HCT116 (cell line): Measurements from ENCODE around the gene CYP11A1. TPM values are rescaled to one million over a fixed set of nuclear protein-coding genes. Genes with fewer than 3 reads are reported as not detected.

ENCODE experiments used
- ATAC-seq: fragments of 200-7000 bp; cut with Tn5 transposase; 2 replicates; pipeline ENCODE4 v1.9.1; 2020; ENCODE audit warnings: mild to moderate bottlenecking, moderate library complexity
- BruUV-seq: library from RNA; stranded (reverse); fragments of 400-500 nt; replicated peaks from 2 replicates; lab custom pipeline; 2021; lab: Mats Ljungman, UMichigan
- CTCF ChIA-PET: fragments of 300-600 bp; sonication (Branson Sonifier 250); formaldehyde crosslinking; loops from one replicate; lab custom pipeline; 2021; ENCODE audit warnings: antibody characterized with exemption; lab: Charles Lee
- POLR2A ChIA-PET: fragments of 300-600, 350-600 bp; sonication (Branson Sonifier 250); formaldehyde crosslinking; loops from one replicate; lab custom pipeline; 2021; ENCODE audit warnings: antibody characterized with exemption; lab: Charles Lee
- RAD21 ChIA-PET, 2 experiments: fragments of 300-600 bp; sonication (Branson Sonifier 250); formaldehyde crosslinking; loops; one replicate each; lab custom pipeline; 2023; ENCODE audit warnings: low total read pairs in 2 of 2; ENCODE audit not compliant: uncharacterized antibody in 2 of 2, unreplicated experiment in 2 of 2, low non-redundant PET in 1 of 2; lab: Charles Lee
- DNase-seq: peaks from one replicate; pipeline ENCODE4 v3.0.0-alpha.2; 2010; ENCODE audit warnings: low read depth, low spot score
- H2AFZ ChIP-seq: fragments of 200-600 bp; shearing (Covaris generic), sonication (generic); 2 replicates; pipeline ENCODE4 v1.6.1; 2017; ENCODE audit warnings: low read depth, mixed run types, mixed read lengths, antibody characterized with exemption, low read length; ENCODE audit not compliant: poor library complexity, severe bottlenecking
- H3K27ac ChIP-seq: 2 replicates; pipeline ENCODE4 v1.5.1; 2012; ENCODE audit warnings: low read depth, low read length
- H3K27me3 ChIP-seq: fragments of 200-600 bp; sonication (generic); 2 replicates; pipeline ENCODE4 v1.6.1; 2016; ENCODE audit warnings: mixed run types, low read length, mixed read lengths; ENCODE audit not compliant: insufficient read depth
- H3K36me3 ChIP-seq, 2 experiments: fragments of 200-500 bp in 1 of 2; fragments of 200-600 bp in 1 of 2; sonication (Bioruptor generic) in 1 of 2; sonication (generic) in 1 of 2; 2 replicates each; pipeline versions ENCODE4 v1.5.1 to v1.6.1; 2014 to 2016; ENCODE audit warnings: low read length in 2 of 2, inconsistent platforms in 1 of 2, mixed read lengths in 1 of 2, mixed run types in 1 of 2; ENCODE audit not compliant: insufficient read depth in 2 of 2, control insufficient read depth in 1 of 2
- H3K4me1 ChIP-seq, 2 experiments: fragments of 200-600 bp in 1 of 2; sonication (generic) in 1 of 2; 2 replicates each; pipeline versions ENCODE4 v1.5.1 to v1.6.1; 2012 to 2017; ENCODE audit warnings: low read length in 2 of 2, inconsistent platforms in 1 of 2, mild to moderate bottlenecking in 1 of 2, mixed read lengths in 1 of 2, mixed run types in 1 of 2, moderate library complexity in 1 of 2; ENCODE audit not compliant: insufficient read depth in 2 of 2, control insufficient read depth in 1 of 2
- H3K4me2 ChIP-seq: fragments of 200-600 bp; sonication (generic); 2 replicates; pipeline ENCODE4 v1.6.1; 2017; ENCODE audit warnings: mixed run types, low read length, mixed read lengths
- H3K4me3 ChIP-seq, 2 experiments: fragments of 200-600 bp in 1 of 2; sonication (generic) in 1 of 2; replicated peaks in 1 of 2; 2 replicates each; pipeline ENCODE4 v1.5.1; 2011 to 2016; ENCODE audit warnings: low read length in 2 of 2, control low read depth in 1 of 2, low read depth in 1 of 2, mild to moderate bottlenecking in 1 of 2, mixed read lengths in 1 of 2, mixed run types in 1 of 2
- H3K79me2 ChIP-seq: fragments of 200-600 bp; sonication (generic); 2 replicates; pipeline ENCODE4 v1.6.1; 2017; ENCODE audit warnings: mild to moderate bottlenecking, mixed run types, low read length, moderate library complexity, mixed read lengths; ENCODE audit not compliant: insufficient read depth
- H3K9ac ChIP-seq: fragments of 200-600 bp; sonication (generic); 2 replicates; pipeline ENCODE4 v1.6.1; 2016; ENCODE audit warnings: low read length, mixed read lengths
- H3K9me2 ChIP-seq: fragments of 200-600 bp; sonication (generic), shearing (Covaris generic); 2 replicates; pipeline ENCODE4 v1.6.1; 2017; ENCODE audit warnings: mixed run types, mild to moderate bottlenecking, moderate library complexity; ENCODE audit not compliant: insufficient read depth
- H3K9me3 ChIP-seq, 2 experiments: fragments of 200-500 bp in 1 of 2; fragments of 200-600 bp in 1 of 2; sonication (Bioruptor generic) in 1 of 2; sonication (generic) in 1 of 2; 2 replicates each; pipeline ENCODE4 v1.6.1; 2014 to 2017; ENCODE audit warnings: low read length in 2 of 2, mixed read lengths in 2 of 2, inconsistent platforms in 1 of 2, low read depth in 1 of 2, mild to moderate bottlenecking in 1 of 2, mixed run types in 1 of 2, moderate library complexity in 1 of 2; ENCODE audit not compliant: control insufficient read depth in 1 of 2, insufficient read depth in 1 of 2
- H4K20me1 ChIP-seq: fragments of 200-600 bp; sonication (generic), shearing (Covaris generic); 2 replicates; pipeline ENCODE4 v1.6.1; 2017; ENCODE audit warnings: mixed run types, mild to moderate bottlenecking, moderate library complexity; ENCODE audit not compliant: insufficient read depth
- CBX3 ChIP-seq: IDR thresholded peaks from 2 replicates; pipeline ENCODE4 v1.6.1; 2012; ENCODE audit warnings: low read depth
- CEBPB ChIP-seq: IDR thresholded peaks from 2 replicates; pipeline ENCODE4 v1.6.1; 2012; ENCODE audit warnings: low read depth
- EGR1 ChIP-seq: IDR thresholded peaks from 2 replicates; pipeline ENCODE4 v1.6.1; 2012; ENCODE audit warnings: low read depth
- ELF1 ChIP-seq: IDR thresholded peaks from 2 replicates; pipeline ENCODE4 v1.6.1; 2012; ENCODE audit warnings: low read depth, borderline replicate concordance
- EZH2 ChIP-seq: fragments of 200-600 bp; sonication (generic); IDR thresholded peaks from 2 replicates; pipeline ENCODE4 v1.6.1; 2017; ENCODE audit warnings: antibody characterized with exemption, mixed run types
- FOSL1 ChIP-seq: IDR thresholded peaks from 2 replicates; pipeline ENCODE4 v1.6.1; 2012; ENCODE audit warnings: low read depth
- JUND ChIP-seq: IDR thresholded peaks from 2 replicates; pipeline ENCODE4 v1.6.1; 2012
- POLR2A ChIP-seq: IDR thresholded peaks from 2 replicates; pipeline ENCODE4 v1.7.0; 2011; ENCODE audit warnings: borderline replicate concordance; ENCODE audit not compliant: insufficient read depth, insufficient read length; ENCODE audit errors: extremely low read depth
- SIN3A ChIP-seq: IDR thresholded peaks from 2 replicates; pipeline ENCODE4 v1.6.1; 2012; ENCODE audit warnings: low read depth
- SP1 ChIP-seq: IDR thresholded peaks from 2 replicates; pipeline ENCODE4 v1.6.1; 2012; ENCODE audit warnings: low read depth
- YY1 ChIP-seq: IDR thresholded peaks from 2 replicates; pipeline ENCODE4 v1.6.1; 2011; ENCODE audit warnings: low read length, low read depth, moderate library complexity, mild to moderate bottlenecking; ENCODE audit not compliant: insufficient replicate concordance; ENCODE audit errors: extremely low read depth
- ZFX ChIP-seq: fragments of 450-650 bp; IDR thresholded peaks from 2 replicates; pipeline ENCODE4 v1.6.1; 2017
- ZNF274 ChIP-seq: fragments of 200-500 bp; sonication (Bioruptor generic); IDR thresholded peaks from 2 replicates; pipeline ENCODE4 v1.6.1; 2014; ENCODE audit warnings: mild to moderate bottlenecking, low read depth, low read length, inconsistent platforms
- intact Hi-C: fragments of 100-400 bp; cut with micrococcal nuclease; formaldehyde crosslinking; loops from 2 replicates; pipeline ENCODE4 v1.10.0; 2022
- total RNA-seq: library from RNA; stranded (reverse); gene quantifications from one replicate; pipeline ENCODE4 v1.2.1, GENCODE V29; 2021; ENCODE audit not compliant: unreplicated experiment
- TF ChIP-seq, protein P1 (sequence below), 3 experiments: fragments of 200-600 bp in 1 of 3; sonication (generic) in 1 of 3; IDR thresholded peaks in 2 of 3; conservative IDR thresholded peaks in 1 of 3; 2 replicates each; pipeline ENCODE4 v1.5.1; 2012 to 2017; ENCODE audit warnings: low read depth in 2 of 3, low read length in 2 of 3, antibody characterized with exemption in 1 of 3, borderline replicate concordance in 1 of 3, control low read depth in 1 of 3, mild to moderate bottlenecking in 1 of 3, mixed read lengths in 1 of 3, mixed run types in 1 of 3, moderate library complexity in 1 of 3; ENCODE audit not compliant: insufficient read depth in 1 of 3
- TF ChIP-seq, protein P2 (sequence below): IDR thresholded peaks from 2 replicates; pipeline ENCODE4 v1.6.1; 2012
- TF ChIP-seq, protein P3 (sequence below): IDR thresholded peaks from 2 replicates; pipeline ENCODE4 v1.6.1; 2011; ENCODE audit warnings: mild to moderate bottlenecking, low read length, moderate library complexity; ENCODE audit not compliant: insufficient replicate concordance; ENCODE audit errors: extremely low read depth

CYP11A1 gene
- total RNA-seq, 1 experiment from 2014 or later = 0.57 TPM

DNA sequence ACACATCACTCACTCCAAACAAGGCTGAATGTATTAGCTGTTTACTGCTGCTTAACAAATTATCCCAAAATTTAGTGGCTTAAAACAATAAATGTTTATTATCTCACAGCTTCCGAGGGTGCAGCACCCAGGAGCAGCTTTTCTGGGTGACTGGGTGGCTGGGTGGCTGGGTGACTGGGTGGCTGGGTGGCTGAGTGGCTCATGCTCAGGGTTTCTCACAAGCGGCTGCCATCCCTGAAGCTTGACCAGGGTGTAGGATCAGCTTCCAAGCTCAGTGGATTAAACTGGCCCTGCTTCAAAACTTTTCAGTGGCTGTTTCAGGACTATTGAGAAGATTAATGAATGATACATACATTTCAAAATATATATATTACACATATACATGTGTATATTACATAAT lies 2.3 kb upstream of the CYP11A1 start:
- intact Hi-C loops = loop anchor here (10.0 kb wide), 1 partner anchor 615 kb away; no protein-coding TSS in a partner anchor
- Histone ChIP-seq H3K27ac (no peak overlapping the region), H3K27me3 (peaks cover 14% of the 10 kb centered on the region), H3K9ac (no peak overlapping the region), H3K36me3 (no peaks in the 10 kb centered on the region)
- ATAC-seq = no peak
- TF ChIP-seq JUND (no peak), SP1 (no peak), ZFX (no peak), EGR1 (no peak), SIN3A (no peak)
- TF ChIP-seq, protein P1, sequence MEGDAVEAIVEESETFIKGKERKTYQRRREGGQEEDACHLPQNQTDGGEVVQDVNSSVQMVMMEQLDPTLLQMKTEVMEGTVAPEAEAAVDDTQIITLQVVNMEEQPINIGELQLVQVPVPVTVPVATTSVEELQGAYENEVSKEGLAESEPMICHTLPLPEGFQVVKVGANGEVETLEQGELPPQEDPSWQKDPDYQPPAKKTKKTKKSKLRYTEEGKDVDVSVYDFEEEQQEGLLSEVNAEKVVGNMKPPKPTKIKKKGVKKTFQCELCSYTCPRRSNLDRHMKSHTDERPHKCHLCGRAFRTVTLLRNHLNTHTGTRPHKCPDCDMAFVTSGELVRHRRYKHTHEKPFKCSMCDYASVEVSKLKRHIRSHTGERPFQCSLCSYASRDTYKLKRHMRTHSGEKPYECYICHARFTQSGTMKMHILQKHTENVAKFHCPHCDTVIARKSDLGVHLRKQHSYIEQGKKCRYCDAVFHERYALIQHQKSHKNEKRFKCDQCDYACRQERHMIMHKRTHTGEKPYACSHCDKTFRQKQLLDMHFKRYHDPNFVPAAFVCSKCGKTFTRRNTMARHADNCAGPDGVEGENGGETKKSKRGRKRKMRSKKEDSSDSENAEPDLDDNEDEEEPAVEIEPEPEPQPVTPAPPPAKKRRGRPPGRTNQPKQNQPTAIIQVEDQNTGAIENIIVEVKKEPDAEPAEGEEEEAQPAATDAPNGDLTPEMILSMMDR (IDR thresholded peaks at IDR 0.05 in 2 of 3, conservative IDR thresholded peaks at IDR 0.05 in 1 of 3; ENCODE audit: borderline replicate concordance in 1 of 3, insufficient read depth in 1 of 3, low read depth in 2 of 3, low read length in 2 of 3) = no peak
- TF ChIP-seq, all 23 proteins: peak for 0
- Histone ChIP-seq H3K9me2 (no peaks in the 10 kb centered on the region), H3K4me2 (no peak overlapping the region), H2AFZ (no peak overlapping the region), H3K79me2 (no peaks in the 10 kb centered on the region), H3K4me3 (no peak overlapping the region), H4K20me1 (no peaks in the 10 kb centered on the region), H3K9me3 (no peaks in the 10 kb centered on the region), H3K4me1 (peaks cover 6 to 18% of the 10 kb centered on the region in 2 experiments; a peak in 3 of 4 replicates)
- POLR2A ChIA-PET = no interaction called here
- CTCF ChIA-PET = interaction anchor here (1.5 to 1.7 kb wide), 2 partner anchors 10 to 251 kb away, joined by 3 to 5 read pairs; no protein-coding TSS in a partner anchor
- RAD21 ChIA-PET = no interaction called here
- DNase-seq = no peak
- BruUV-seq = no TSS peak

DNA sequence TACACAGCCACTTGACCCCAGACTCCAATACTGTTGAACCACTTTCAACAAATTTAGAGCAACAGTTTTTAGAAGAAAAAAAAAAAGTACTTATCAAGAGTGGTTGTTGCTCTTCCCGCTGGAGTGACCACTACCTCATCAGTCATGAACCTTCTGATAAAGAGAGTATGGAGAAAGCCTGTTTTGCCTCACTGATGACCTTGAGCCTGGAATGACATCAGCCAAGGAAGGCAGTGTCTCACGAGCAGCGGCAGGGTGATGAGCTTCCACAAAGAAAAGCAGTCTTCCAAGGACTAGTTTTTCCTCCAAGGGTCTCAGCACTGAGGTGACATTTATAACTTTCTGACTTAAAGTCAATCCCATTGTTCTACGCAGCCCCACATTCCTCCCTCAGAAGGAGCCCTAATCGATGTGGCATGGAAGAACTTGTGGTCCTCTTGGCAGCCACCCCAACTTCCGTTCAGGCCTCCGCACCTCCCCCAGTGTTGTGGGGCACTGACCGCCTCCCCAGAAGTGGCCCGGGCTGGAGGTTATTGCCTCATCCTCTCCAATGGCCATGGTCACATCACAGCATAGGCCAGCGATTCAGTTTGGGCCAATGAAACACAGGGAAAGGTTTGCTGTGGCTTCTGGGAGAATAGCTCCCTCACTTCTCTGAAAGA lies 1.8 kb upstream of the CYP11A1 start:
- BruUV-seq = no TSS peak
- Histone ChIP-seq H3K27ac (no peak overlapping the region), H2AFZ (no peak overlapping the region), H3K4me2 (no peak overlapping the region), H3K36me3 (no peaks in the 10 kb centered on the region), H3K9me3 (no peaks in the 10 kb centered on the region), H3K4me3 (no peak overlapping the region), H4K20me1 (no peaks in the 10 kb centered on the region), H3K27me3 (peaks cover 14% of the 10 kb centered on the region), H3K9me2 (no peaks in the 10 kb centered on the region), H3K79me2 (no peaks in the 10 kb centered on the region), H3K4me1 (peaks cover 4 to 12% of the 10 kb centered on the region in 2 experiments; a peak in 2 of 4 replicates), H3K9ac (no peak overlapping the region)
- ATAC-seq = no peak
- CTCF ChIA-PET = interaction anchor here (1.5 to 1.7 kb wide), 2 partner anchors 9 to 252 kb away, joined by 3 to 5 read pairs; no protein-coding TSS in a partner anchor
- intact Hi-C loops = no loop called here
- POLR2A ChIA-PET = no interaction called here
- no peak for DNase-seq
- RAD21 ChIA-PET = no interaction called here
- no peak for TF ChIP-seq ZFX
- no peak for TF ChIP-seq EGR1
- TF ChIP-seq FOSL1 = no peak
- TF ChIP-seq YY1 = no peak
- TF ChIP-seq SIN3A = no peak
- no peak for TF ChIP-seq ELF1
- TF ChIP-seq, protein P2, sequence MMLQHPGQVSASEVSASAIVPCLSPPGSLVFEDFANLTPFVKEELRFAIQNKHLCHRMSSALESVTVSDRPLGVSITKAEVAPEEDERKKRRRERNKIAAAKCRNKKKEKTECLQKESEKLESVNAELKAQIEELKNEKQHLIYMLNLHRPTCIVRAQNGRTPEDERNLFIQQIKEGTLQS = no peak
- TF ChIP-seq SP1 = no peak
- no peak for TF ChIP-seq JUND
- TF ChIP-seq EZH2 = no peak
- TF ChIP-seq POLR2A = no peak
- TF ChIP-seq ZNF274 = no peak
- TF ChIP-seq, protein P3, sequence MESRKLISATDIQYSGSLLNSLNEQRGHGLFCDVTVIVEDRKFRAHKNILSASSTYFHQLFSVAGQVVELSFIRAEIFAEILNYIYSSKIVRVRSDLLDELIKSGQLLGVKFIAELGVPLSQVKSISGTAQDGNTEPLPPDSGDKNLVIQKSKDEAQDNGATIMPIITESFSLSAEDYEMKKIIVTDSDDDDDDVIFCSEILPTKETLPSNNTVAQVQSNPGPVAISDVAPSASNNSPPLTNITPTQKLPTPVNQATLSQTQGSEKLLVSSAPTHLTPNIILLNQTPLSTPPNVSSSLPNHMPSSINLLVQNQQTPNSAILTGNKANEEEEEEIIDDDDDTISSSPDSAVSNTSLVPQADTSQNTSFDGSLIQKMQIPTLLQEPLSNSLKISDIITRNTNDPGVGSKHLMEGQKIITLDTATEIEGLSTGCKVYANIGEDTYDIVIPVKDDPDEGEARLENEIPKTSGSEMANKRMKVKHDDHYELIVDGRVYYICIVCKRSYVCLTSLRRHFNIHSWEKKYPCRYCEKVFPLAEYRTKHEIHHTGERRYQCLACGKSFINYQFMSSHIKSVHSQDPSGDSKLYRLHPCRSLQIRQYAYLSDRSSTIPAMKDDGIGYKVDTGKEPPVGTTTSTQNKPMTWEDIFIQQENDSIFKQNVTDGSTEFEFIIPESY = no peak
- no peak for TF ChIP-seq CBX3
- TF ChIP-seq CEBPB = no peak
